Activated naive CD8-positive, alpha-beta T cell (primary cell): ENCODE data around the gene CRBN.

Experiments used
- H3K27ac Mint-ChIP-seq: one replicate; pipeline ENCODE4 v1.8.0; 2021; ENCODE audit warnings: mixed read lengths
- H3K27me3 Mint-ChIP-seq: one replicate; pipeline ENCODE4 v1.8.0; 2021; ENCODE audit warnings: mixed read lengths
- H3K36me3 Mint-ChIP-seq: one replicate; pipeline ENCODE4 v1.8.0; 2021; ENCODE audit warnings: mixed read lengths
- H3K4me1 Mint-ChIP-seq: one replicate; pipeline ENCODE4 v1.8.0; 2021; ENCODE audit warnings: low read depth, mixed read lengths
- H3K4me3 Mint-ChIP-seq: one replicate; pipeline ENCODE4 v1.8.0; 2021; ENCODE audit warnings: mild to moderate bottlenecking, mixed read lengths
- H3K9me3 Mint-ChIP-seq: one replicate; pipeline ENCODE4 v1.8.0; 2021; ENCODE audit warnings: low read depth, mixed read lengths

CRBN gene

GRCh38 chr3:3179407-3180094 lies at the start of gene CRBN:
CRBN (minus strand) TSS chr3:3179691; CDS start chr3:3179687, 4 bp downstream.
- peaks cover 47% of the 10 kb centered on the region for H3K4me1 Mint-ChIP-seq

GRCh38 chr3:3227640-3228039 lies 48.1 kb upstream of the CRBN start:
- H3K27me3 Mint-ChIP-seq: peaks cover 5% of the 10 kb centered on the region
- H3K27ac Mint-ChIP-seq: no peak overlapping the region
- peaks cover 9% of the 10 kb centered on the region for H3K36me3 Mint-ChIP-seq
- no peak overlapping the region for H3K4me3 Mint-ChIP-seq
- H3K4me1 Mint-ChIP-seq: no peaks in the 10 kb centered on the region
- peaks cover 5% of the 10 kb centered on the region for H3K9me3 Mint-ChIP-seq

More at GRCh38 chr3:3179407-3180094, at the start of gene CRBN:
- Mint-ChIP-seq H3K9me3 (no peaks in the 10 kb centered on the region), H3K27me3 (no peaks in the 10 kb centered on the region), H3K4me3 (peak within 1 kb of the TSS; percentile 96), H3K36me3 (peaks cover 2% of the 10 kb centered on the region), H3K27ac (peak within 1 kb of the TSS; percentile 93)

DNA sequence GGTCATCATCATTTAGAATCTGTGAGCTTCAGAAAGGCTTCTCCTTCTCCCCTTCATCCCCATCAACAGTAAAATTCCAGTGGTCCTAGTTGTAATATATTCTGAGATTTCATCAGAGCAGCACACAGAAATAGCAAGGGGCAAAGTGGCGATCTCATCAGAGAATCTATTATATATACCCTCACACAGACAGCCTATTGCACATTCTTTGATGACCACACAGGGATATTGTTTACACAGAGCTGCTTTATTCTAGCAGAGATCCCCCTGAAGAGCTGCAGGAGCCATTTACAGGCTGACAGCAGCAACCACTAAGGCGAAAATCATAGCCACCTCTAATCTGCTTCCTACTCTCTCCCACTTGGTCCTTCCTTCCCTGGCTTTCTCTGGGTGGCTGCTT lies 42.0 kb upstream of the CRBN start:
- H3K9me3 Mint-ChIP-seq: no peaks in the 10 kb centered on the region

GRCh38 chr3:3216401-3216800 lies 36.9 kb upstream of the CRBN start:
- H3K36me3 Mint-ChIP-seq: no peaks in the 10 kb centered on the region
- H3K9me3 Mint-ChIP-seq: no peaks in the 10 kb centered on the region
- no peak overlapping the region for H3K27ac Mint-ChIP-seq
- H3K4me3 Mint-ChIP-seq: no peak overlapping the region
- no peaks in the 10 kb centered on the region for H3K27me3 Mint-ChIP-seq
- no peaks in the 10 kb centered on the region for H3K4me1 Mint-ChIP-seq

More for the DNA sequence above, 42.0 kb upstream of the CRBN start:
- no peaks in the 10 kb centered on the region for H3K36me3 Mint-ChIP-seq
- no peak overlapping the region for H3K4me3 Mint-ChIP-seq
- no peaks in the 10 kb centered on the region for H3K4me1 Mint-ChIP-seq
- no peak overlapping the region for H3K27ac Mint-ChIP-seq
- H3K27me3 Mint-ChIP-seq: peaks cover 5% of the 10 kb centered on the region

- Mint-ChIP-seq H3K27ac (no peak overlapping the region), H3K4me3 (no peak overlapping the region), H3K9me3 (no peaks in the 10 kb centered on the region), H3K4me1 (no peaks in the 10 kb centered on the region), H3K36me3 (no peaks in the 10 kb centered on the region), H3K27me3 (no peaks in the 10 kb centered on the region)
These were observed 33.4 kb upstream of the CRBN start for GRCh38 chr3:3212781-3213440.

- no peak overlapping the region for H3K27ac Mint-ChIP-seq
- no peak overlapping the region for H3K4me3 Mint-ChIP-seq
- no peaks in the 10 kb centered on the region for H3K27me3 Mint-ChIP-seq
- no peaks in the 10 kb centered on the region for H3K4me1 Mint-ChIP-seq
- H3K9me3 Mint-ChIP-seq: no peaks in the 10 kb centered on the region
- H3K36me3 Mint-ChIP-seq: no peaks in the 10 kb centered on the region
These were observed 30.2 kb upstream of the CRBN start for GRCh38 chr3:3209714-3210113.

DNA sequence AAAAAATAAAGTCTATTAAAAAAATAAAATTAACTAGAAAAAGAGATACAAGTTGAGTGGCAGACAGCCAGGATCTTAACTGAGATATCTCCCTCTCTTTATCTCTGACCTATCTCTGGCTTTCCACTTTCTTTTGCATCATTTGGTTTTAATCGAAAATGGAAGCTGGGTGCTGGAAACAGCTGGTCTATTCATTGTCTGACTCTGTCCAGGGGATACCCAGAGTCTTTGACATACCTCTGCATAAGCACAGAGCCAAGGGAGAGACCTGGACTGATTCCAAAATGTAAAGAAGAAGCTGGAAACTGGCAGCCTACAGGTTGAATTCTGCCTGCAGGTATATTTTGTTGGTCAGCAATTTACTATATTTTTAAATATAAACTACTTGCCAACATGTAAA lies 29.6 kb upstream of the CRBN start:
- Mint-ChIP-seq H3K4me1 (no peaks in the 10 kb centered on the region), H3K27me3 (no peaks in the 10 kb centered on the region), H3K36me3 (no peaks in the 10 kb centered on the region), H3K27ac (no peak overlapping the region), H3K9me3 (no peaks in the 10 kb centered on the region), H3K4me3 (no peak overlapping the region)

DNA sequence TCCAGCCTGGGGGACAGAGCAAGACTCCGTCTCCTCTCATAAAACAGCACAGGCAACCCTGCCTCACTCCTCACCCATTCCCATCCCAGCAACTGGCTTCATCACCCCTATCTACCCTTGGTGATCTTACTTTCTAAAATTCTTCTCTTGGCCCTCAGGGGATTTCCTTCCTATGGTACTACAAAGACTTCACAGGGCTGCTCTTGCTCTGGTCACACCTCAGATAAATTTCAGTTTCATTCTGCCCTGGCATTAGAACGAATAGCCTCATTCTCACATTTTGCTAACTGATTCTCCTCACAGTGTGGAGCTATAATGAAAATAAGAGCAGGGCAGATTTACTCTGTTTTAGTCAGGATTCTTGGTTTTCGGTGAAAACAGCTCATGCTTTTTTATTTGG lies 22.1 kb upstream of the CRBN start:
- Mint-ChIP-seq H3K27me3 (no peaks in the 10 kb centered on the region), H3K4me1 (peaks cover 18% of the 10 kb centered on the region), H3K9me3 (no peaks in the 10 kb centered on the region), H3K4me3 (no peak overlapping the region), H3K36me3 (peaks cover 2% of the 10 kb centered on the region), H3K27ac (no peak overlapping the region)

DNA sequence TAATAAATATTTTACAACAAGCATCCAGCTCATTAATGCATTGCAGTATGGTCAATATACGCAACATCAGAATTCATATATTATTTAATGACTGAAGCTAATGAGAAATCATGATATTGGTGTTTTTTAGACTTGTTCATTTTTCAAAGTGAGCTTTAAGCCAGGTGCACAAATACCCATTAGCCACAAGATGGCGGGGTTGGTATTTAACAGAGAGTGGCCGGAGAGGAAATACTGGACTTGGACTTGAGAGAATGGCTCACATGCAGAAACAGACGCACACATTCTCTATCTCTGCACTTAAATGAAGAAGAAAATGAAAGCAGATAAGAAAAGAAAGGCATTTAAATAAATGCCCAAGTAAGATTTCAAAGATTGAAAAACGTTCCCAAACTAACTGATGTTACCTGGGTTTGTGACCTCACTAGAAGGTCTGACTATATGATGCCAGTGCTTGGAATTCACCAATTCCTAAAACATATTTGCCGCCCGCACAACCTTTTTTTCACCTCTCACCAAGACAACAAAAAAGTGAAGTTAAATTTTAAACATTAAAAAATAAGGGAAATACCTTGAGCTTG lies 21.2 kb upstream of the CRBN start:
- no peaks in the 10 kb centered on the region for H3K27me3 Mint-ChIP-seq
- H3K9me3 Mint-ChIP-seq: no peaks in the 10 kb centered on the region
- H3K27ac Mint-ChIP-seq: no peak overlapping the region
- peaks cover 2% of the 10 kb centered on the region for H3K36me3 Mint-ChIP-seq
- H3K4me3 Mint-ChIP-seq: peak overlapping the region; percentile 54
- peaks cover 23% of the 10 kb centered on the region for H3K4me1 Mint-ChIP-seq

- Mint-ChIP-seq H3K27me3 (no peaks in the 10 kb centered on the region), H3K27ac (no peak overlapping the region), H3K9me3 (no peaks in the 10 kb centered on the region)
These were observed 19.8 kb upstream of the CRBN start for GRCh38 chr3:3199306-3199705.

DNA sequence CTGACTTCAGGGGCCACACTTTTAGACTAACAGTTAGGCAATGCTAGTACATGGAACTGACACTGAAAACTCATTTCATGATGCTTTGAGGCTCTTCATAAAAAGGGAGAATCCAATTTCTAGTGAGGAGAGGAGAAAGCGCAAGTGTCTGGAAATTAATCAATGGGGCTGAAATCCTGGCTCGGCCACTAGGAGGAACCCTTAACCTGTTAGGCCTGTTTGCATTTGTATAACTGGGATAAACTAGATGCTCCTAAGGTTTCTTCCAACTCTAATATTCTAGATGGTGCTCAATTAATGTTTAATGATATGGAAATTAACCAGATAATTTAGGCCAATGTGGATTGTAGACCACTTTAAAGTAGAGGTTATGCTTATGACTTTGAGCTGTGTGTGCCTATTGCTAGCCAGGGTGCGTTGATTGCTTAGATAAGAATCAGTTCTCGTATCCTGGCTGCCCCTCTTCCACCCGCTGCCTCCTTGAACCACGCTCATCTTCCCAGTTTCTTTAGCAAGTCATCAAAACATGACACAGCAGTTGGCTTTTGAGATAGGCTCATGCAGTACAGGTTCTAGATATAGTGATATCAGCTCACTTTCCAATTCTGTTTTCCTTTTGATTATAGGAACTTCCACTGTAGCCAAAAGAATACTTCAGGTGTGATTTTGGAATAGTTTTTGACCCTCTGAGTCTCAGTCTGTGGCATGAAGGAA lies 16.8 kb upstream of the CRBN start:
- Mint-ChIP-seq H3K27ac (no peak overlapping the region), H3K36me3 (no peaks in the 10 kb centered on the region), H3K4me1 (peaks cover 38% of the 10 kb centered on the region), H3K27me3 (no peaks in the 10 kb centered on the region), H3K9me3 (no peaks in the 10 kb centered on the region), H3K4me3 (no peak overlapping the region)

More at GRCh38 chr3:3199306-3199705, 19.8 kb upstream of the CRBN start:
- no peak overlapping the region for H3K4me3 Mint-ChIP-seq
- H3K4me1 Mint-ChIP-seq: peaks cover 24% of the 10 kb centered on the region
- H3K36me3 Mint-ChIP-seq: peaks cover 2% of the 10 kb centered on the region

GRCh38 chr3:3194861-3195260 lies 15.4 kb upstream of the CRBN start:
- Mint-ChIP-seq H3K4me1 (peaks cover 43% of the 10 kb centered on the region), H3K36me3 (no peaks in the 10 kb centered on the region), H3K27me3 (no peaks in the 10 kb centered on the region), H3K9me3 (no peaks in the 10 kb centered on the region), H3K27ac (no peak overlapping the region), H3K4me3 (no peak overlapping the region)

- Mint-ChIP-seq H3K4me1 (peaks cover 55% of the 10 kb centered on the region), H3K27me3 (no peaks in the 10 kb centered on the region), H3K36me3 (peaks cover 3% of the 10 kb centered on the region), H3K4me3 (peak overlapping the region; percentile 62), H3K27ac (peak overlapping the region; percentile 89), H3K9me3 (no peaks in the 10 kb centered on the region)
These were observed 12.8 kb upstream of the CRBN start for GRCh38 chr3:3192286-3192675.

- Mint-ChIP-seq H3K27me3 (no peaks in the 10 kb centered on the region), H3K9me3 (no peaks in the 10 kb centered on the region), H3K4me3 (peak overlapping the region; percentile 62), H3K36me3 (peaks cover 3% of the 10 kb centered on the region), H3K4me1 (peaks cover 55% of the 10 kb centered on the region), H3K27ac (peak overlapping the region; percentile 89)
These were observed 12.3 kb upstream of the CRBN start for GRCh38 chr3:3191675-3192285.

- H3K27ac Mint-ChIP-seq: no peak overlapping the region
These were observed 10.5 kb upstream of the CRBN start for GRCh38 chr3:3189961-3190360.

More at GRCh38 chr3:3189961-3190360, 10.5 kb upstream of the CRBN start:
- Mint-ChIP-seq H3K4me1 (peaks cover 48% of the 10 kb centered on the region), H3K27me3 (no peaks in the 10 kb centered on the region), H3K36me3 (peaks cover 3% of the 10 kb centered on the region), H3K9me3 (peaks cover 5% of the 10 kb centered on the region), H3K4me3 (no peak overlapping the region)
